Hematopoietic multipotent progenitor cell treated with erythropoietin and hydrocortisone succinate and interleukin-3 and kit ligand, for 4 days (in vitro differentiated cells): ENCODE data around the gene ASCL5.

Source experiments
- DNase-seq: peaks from one replicate; pipeline ENCODE4 v3.0.0-alpha.2; 2015

ASCL5 gene

DNA sequence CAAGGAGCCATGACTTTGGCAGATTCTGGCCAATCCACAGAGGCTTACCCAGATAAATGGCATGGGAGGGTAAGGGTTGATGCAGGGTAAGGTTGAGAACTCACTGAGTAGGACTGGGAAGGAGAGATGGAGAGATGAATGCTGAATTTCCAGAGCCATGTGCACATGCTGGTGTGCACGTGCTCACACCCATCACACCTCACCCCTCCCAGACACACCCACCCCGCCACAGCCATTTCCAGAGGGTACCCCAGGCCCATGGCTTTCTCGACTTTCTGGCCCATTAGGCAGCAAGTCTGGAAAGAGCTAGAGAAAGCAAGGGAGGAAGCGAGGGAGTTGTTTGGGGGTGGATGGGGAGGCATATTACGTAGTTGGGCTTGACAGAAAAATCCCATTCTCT, 16.4 kb downstream of the ASCL5 start:
- no peak for DNase-seq

DNA sequence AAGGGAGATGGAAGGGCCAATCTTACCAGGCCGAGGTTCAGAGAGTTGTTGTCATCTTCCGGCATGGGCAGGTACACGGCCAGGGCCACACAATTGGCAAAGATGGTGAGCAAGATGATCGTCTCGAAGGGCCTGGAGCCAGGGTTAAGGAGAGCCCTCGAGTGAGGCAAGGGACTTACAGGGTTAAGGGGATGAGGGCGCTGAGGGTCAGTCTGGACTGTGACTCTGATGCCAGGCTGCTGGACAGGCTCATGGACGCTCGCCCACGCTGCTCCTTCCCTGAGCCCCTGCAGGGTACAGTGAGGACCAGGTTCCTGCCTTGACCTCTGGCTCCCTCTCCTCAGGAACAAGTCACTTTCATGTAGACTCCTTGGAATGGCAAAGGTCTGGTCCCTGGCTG, 16.8 kb downstream of the ASCL5 start:
- no peak for DNase-seq

DNA sequence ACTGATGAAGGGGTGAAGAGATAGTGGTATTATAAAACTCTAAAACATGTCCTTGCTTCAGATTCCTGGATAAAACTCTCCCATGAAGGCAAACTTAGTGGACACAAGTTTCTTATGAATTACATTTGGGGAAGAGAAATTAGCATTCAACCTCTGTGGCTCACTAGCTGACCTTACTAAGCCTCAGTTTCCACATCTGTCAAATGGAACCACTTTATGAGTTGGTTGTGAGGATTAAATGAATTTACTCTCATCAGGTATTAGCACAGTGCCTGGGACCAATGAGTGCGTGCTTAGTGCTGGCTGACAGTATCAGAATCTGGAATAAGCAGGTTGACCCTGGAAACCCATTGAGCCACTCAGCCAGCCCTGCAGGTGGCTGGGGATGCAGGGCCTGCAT, 17.3 kb downstream of the ASCL5 start:
- no peak for DNase-seq

DNA sequence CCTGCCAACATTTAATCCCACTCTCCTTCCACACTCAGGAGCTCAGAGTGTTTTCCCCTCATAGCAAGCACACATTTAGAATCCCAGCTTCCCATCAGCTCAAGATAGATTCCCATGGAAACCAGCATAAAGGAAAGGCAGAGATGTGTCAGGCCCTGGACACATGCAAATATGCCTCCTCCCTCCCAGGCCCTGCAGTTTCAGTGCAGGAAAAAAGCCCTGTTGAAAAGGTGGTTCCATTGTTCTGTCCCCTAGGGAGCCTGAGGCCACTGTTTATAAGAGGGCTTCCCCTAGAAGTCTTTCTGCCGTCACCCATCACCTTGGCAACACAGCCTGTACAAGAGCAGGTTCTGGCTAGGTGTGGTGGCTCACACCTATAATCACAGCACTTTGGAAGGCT, 18.4 kb downstream of the ASCL5 start:
- no peak for DNase-seq

DNA sequence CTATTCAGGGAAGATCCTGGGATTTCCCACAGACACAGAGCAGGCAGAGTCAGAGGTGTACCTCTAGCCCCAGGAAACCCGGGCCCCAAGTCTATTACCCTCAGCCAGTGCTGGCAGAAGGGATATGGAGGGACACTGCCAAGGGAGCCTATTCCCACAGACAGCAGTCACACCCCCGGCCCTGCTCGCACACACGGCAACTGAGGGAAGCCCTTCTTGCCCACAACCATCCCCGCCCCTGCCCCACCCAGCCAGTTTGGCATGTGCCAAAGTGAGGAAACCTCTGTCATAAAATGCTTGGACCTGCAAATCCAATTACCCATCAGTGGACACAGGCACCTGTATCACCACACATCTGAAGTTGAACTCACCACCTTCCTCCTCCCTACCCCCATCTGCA, 21.3 kb downstream of the ASCL5 start:
- DNase-seq: peak; percentile 13

DNA sequence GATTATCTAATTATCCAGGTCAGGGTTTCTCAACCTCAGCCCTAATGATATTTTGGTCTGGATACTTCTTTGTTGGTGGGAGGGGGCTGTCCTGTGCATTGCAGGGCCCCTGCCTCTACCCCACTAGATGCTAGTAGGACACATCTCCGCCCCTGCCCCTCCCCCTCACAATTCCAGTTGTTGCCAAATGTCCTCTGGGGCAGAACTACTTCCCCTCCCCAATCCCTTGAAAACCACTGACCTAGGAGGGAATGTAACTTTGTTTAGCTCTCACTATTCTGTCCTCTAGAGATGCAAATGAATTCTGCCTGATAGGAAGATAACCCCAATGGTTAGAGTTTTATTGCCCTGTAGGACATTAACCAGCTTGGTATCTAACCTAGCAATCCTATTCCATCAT, 22.8 kb downstream of the ASCL5 start:
- DNase-seq: no peak

DNA sequence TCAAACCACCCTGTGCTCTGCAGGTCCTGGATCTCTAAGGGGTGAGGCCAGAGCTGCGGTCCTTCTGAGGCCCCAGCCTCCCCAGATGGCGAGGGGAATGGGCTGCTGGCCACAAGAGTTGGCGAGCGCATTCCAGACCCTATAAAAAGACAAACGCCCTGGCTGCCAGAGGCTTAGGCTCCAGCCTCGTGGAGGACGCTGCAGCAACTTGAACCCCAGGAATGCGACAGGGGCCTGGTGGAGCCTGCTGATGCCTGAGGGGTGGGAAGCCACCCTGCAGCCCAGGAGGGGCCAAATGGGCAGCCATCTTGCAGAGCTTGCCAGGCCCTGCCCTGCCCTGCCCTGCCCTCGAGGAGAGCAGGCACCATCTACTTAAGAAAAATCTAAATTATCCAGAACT, 23.3 kb downstream of the ASCL5 start:
- no peak for DNase-seq

DNA sequence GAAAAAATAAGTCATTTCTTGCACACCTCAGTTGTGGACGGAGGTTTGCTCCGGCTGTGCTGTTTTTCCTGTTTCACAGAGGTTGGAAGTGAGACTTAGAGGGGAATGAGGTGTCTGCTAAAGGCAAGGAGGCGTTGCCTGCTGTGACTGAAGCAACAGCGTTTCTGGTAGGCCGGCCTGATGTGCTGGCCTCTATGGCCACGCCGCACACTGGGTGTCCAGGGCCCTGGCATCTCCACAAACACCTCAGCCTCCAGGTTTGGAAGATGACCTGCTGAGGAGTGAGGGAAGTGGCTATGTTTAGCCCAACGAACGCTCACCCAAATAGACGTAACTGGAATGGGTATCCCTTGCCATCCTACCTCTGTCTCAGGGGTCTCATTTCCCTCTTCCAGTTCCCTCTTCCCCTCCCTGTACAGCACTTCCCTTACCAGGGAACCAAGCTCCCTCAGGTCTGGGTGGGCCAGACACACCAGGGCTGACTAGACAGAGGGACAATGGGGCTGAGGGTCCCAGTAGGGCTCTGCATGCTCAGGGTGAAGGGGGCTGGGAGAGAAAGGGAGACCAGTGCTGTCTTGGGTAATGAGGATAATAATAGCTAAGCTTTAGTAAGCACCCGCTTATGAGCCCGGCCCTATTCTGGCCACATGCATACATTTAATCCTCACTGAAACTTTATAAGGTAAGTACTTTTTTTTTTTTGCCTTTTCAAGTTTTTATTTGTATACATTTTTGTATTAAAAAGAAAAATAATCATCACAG, 26.6 kb downstream of the ASCL5 start:
- no peak for DNase-seq

DNA sequence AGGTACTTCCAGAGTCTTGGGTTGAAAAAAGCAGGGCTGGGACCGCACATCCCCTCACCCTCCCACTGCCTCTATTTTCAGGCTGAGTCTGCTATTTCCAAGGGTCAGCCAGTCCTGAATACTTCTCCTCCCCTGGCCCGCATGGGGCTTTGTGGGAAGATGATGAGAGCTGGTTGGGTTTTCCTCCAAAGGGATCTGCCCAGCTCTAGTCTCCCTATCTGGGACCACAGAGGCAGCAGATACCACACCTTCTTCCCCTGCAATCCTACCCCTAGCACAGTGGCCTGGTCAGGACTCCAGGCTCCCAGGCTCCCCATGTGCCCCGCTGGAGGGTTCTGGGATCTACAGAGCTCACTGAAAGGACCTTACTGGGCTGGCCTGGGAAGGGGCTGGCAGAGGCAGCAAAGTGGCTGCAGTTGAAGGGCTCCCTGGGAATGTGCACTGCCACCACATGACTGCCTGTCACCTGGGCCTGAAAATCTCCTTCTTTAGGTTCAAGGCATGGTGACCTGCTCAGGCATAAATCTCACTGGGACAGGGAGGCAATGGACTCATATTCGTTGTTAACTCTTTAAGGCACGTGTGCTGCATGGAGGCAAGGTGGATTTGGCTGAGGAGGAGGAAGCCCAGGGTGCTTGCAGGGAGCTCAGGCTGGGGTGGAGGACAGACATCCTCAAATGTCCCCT, 27.8 kb downstream of the ASCL5 start:
- no peak for DNase-seq

DNA sequence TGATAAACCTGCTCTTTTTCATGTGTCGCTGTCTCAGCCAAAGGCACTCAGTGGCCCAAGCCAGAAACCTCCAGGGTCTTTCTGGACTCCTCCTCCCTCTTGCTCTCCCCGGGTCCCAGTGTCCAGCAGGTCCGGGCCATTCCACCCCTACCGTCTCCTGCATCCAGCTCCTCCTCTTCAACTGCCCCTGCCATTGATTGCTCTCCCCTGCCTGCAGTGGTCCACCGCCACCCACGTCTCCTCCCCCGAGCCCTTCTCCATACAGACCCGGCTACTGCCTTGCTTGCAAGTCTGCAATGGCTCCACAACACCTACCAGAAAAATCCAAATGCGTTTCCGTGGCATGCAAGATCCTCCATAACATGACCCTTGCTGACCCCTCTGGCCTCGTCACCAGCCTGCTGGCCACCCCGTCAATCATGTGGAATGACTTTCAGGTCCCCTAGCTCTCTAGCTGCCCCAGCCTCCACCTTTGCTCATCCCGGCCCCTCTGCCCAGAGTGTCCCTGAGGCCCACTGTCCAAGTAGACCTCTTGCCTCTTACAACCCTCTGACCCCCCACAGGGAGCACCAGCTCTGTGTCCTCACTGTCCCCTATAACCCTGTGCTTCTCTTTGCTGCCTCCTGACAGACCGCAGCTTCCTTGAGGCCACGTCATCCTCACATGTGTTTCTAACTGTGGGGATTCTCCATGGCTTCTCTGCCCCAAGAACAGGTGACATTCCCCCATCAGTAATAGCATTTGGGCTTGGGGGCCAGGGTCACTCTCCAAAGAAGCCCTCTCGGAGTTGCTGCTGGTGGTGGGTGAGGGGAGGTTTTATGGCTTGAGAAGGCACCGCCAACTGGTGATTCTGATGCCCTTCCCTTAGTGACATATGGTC, 29.8 kb downstream of the ASCL5 start:
- DNase-seq: no peak

DNA sequence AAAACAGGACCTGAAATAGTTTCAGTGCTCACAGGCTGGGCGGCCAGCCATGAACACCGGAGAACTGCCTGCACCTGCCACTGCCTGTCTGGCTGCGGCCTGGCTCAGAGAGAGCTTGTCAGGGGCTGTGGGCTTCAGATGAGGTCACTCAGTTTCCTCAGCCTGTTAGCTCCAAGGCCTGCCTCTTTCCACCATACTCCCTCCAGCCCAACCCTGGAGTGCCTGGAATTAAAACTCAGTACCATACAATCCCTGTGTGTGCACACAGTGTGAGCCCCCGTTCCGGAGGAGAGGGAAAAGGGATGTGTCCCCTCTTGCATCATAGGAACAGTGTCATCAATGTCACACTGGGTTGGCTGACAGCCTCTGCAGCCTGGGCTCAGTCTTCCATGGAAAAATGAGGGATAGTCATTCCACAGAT, 30.9 kb downstream of the ASCL5 start:
- no peak for DNase-seq

DNA sequence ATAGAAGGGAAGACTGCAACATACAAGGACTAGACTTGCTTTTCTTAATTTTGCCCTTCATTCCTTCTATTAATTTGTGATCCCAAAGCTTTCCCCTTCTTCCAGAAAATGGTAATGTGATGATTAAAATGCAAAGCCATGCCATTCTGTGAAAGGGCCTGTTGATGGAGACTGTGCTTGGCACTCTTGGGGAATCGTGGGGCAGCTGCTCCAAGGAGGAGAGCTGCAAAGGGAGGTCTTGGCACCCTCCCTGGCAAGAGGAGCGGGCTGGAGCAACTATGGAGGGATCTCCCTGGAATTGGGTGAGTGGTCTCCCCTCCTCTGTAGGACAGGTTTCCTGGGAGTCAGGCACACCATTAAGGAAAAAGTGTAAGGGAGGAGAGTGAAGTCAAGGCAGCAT, 31.4 kb downstream of the ASCL5 start:
- DNase-seq: no peak

DNA sequence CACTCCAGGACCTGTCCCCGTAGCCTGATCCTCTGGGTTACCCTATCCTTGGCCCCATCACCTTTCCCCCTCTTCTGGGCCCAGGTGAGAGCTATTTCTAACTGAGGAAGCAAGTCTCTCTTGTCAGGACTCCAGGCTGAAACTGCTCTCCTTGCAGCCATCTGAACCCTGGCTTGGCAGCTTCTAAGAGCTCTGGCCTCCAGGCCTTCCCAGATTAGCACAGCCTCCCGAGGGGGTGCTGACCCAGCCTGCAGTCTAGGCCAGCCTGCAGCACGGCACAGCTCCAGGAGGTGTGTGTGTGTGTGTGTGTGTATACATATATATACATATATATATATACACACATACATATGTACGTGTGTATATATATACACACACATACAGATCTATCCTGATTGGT, 32.2 kb downstream of the ASCL5 start:
- DNase-seq: no peak

DNA sequence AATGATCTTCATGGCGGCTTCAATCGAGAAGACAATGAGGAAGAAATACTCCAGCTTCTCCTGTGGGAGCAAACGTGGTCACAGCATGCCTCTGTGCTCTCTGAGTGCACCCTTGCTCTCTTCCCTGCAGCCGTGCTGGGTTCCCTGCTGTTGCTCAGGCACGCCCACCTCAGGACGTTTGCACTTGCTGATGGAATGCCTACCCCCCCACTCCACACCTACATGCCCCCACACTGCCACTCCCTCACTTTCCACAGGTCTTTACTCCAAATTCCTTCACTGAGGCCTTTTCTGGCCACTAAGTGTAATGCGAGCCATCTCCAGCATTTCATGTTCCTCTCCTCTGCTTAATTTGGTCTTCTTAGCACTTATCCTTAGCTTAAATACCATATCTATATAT, 33.0 kb downstream of the ASCL5 start:
- DNase-seq: no peak

DNA sequence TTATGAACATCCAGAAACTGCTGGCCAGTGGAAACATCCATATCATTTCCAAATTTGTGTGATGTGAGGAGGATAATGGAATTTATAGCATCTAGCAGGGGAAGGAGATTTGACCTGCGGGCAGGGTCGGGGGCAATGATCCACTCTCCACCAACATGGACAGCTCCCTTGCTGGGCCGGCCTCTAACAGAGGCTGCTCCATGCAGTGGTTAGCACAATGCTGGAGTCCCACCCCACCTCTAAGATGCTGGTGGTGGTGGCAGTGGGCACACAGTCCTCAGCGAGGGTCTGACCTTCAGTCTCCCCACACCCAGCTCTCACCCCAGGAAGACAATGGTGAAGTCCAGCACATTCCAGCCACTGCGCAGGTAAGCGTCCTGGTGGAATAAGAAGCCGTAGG, 33.4 kb downstream of the ASCL5 start:
- no peak for DNase-seq

DNA sequence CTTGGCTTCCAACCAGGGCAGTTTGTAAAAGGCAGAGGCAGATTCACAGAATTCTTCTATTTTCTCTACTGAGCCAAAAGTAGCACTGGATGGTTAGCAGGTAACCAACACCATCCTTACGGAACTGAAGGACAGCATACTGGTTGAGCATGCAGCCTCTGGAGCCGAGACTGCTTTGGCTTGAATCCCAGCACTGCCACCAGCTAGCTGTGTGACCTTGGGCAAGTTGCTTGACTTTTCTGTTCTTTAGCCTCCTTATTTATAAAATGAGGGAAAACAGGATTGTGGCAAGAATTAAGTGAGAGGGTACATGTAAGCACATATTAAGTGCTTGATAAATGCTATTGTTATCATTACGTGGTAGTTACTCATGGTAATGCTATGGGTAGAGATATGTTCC, 34.2 kb downstream of the ASCL5 start:
- DNase-seq: no peak

DNA sequence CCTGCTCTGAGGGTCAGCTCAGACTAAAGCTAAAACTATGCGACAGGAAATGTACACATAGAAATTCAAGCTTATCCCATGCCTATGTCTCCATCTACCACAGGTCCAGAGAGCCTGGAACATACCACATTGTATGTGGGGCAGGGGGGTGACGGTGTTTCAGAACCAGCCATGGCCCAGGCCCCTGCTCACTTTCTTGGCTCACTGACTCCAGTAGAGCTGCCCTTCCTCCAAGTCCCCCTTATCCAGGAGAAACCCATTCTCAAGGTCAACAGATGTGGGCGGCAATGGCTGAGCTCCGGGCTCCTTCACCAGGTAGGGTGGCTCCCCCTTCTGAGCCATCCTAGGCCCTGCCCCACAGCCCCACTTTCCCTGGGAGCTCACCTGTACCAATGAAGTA, 35.7 kb downstream of the ASCL5 start:
- DNase-seq: no peak

DNA sequence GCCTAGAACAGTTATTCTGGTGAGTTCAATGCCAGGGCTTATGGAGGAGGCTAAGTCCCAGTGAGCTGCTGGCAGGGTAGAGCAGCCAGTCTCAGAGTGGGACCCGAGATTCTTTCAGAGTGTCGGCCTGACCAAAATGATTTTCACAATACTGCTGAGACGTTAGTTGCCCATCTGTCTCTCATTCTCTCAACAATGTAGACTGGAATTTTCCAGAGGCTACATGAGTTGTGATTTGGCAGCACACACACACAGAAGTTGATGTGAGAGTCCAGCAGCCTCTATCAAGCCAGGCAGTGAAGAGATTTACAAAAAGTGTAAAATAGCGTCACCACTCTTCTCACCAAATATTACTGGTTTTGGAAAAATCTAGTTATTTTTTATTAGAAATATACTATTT, 36.4 kb downstream of the ASCL5 start:
- DNase-seq: no peak

DNA sequence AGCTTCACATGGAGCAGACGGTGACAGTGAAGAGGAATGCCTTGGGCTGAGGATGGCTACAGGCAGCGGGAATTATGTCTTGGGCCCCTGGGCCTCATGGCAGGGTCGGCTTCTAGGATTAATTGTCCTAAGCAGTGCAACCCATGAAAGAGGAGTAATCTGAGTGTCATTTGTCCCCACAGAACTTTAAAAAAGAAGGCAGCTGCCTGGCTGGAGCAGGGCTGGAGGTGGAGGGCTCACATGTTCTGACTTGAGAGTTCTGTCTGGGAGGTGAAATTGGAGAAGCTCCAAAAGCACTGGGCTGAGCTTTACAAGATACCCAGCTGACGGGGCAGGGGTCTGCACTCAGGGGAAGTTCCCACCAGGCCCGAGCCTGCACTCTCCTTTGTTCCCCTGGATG, 37.4 kb downstream of the ASCL5 start:
- DNase-seq: no peak

DNA sequence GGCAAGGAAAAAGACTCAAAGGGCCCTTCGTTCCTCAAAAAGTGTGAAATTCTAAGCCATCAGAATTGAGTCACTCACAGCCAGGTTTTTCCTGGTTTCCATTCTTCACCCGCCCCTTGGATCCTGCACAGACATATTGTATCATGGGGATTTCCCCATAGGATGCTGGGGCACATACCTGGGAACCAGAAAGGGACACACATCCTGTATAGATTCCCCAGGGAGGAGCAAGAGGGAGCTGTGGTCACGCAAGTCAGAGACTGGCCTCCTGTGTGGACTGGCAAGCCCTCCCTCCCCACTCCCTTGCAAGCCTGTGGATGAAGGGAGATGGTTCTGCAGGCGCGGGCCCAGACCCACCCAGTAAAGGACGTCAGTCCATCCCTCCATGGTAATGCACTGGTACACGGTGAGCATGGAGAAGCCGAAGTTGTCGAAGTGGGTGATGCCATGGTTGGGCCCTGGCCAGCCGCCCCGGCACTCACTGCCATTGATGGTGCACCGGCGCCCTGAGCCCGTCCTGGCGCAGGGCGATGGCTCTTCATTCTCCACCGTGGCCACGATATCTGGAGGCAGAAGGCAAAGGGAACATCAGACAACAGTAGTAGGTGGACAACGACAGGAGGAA, 38.0 kb downstream of the ASCL5 start:
- DNase-seq: no peak

DNA sequence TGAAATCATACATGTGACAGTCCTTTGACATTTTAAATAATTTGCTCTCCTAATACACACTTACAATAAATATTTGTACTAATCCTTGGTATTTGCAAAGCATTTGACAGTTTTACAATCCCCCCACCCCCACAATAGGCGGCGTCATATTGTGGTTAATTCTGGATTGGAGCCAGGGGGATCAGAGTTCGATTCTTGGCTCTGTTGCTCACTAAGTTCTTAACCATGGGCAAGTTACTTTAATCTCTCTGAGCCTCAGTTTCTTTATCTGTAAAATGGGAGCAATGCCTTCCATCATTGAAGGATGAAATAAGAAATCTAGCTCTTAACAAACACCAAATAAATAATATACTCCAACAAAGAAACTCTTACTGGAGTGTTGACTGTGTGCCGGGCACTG, 38.6 kb downstream of the ASCL5 start:
- DNase-seq: peak; percentile 23

DNA sequence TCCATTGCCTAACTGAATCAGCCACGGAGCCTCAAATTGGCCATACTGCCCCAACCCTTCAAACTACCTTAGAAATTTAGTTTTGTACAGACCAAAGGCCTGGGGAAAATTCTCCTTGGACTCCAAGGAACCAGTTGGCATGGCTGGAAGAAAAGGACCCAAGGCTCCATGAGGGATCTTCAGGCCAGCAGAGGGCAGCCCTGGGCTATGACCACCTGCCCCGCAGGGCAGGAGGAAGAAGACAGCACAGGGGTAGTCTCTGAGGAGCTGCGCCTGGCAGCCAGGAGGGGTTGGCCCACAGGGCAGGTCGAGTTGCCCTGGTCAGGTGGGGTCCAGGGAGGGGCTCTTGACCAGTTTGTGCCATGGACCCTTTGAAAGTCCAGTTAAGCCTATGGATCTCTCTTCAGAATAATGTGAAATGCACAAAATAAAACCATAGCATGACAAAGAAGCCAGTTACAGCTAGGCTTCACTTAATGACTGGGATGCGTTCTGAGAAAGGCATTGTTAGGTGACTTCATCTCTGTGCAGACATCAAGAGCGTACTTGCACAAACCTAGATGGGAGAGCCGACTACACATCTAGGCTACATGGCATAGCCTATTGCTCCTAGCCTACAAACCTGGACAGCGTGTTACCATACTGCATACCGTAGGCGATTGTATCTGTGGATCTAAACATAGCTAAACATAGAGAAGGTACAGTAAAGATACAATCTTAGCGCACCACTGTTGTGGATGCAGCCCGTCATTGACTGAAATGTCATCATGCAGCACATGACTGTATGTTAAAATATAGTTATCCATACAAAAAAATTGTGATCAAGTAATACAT, 40.9 kb downstream of the ASCL5 start:
- DNase-seq: peak; percentile 78
